Ovary (tissue), 3 donors: Measurements from ENCODE around the gene LTN1.

ENCODE experiments used
- CTCF ChIP-seq, 3 donors: fragments of 450-650 bp in 2 of 3; fragments of 200-600 bp in 1 of 3; IDR thresholded peaks; one replicate each; pipeline versions ENCODE4 v1.5.1 to v1.8.0; 2016 to 2022; ENCODE audit warnings: antibody characterized with exemption in 3 of 3, mild to moderate bottlenecking in 1 of 3
- EP300 ChIP-seq: sonication (generic); formaldehyde crosslinking; IDR thresholded peaks from one replicate; pipeline ENCODE4 v1.6.1; 2017; ENCODE audit warnings: antibody characterized with exemption
- POLR2A ChIP-seq: fragments of 450-650 bp; IDR thresholded peaks from one replicate; pipeline ENCODE4 v1.6.1; 2017; ENCODE audit warnings: antibody characterized with exemption, mild to moderate bottlenecking, moderate library complexity
- donor health status: DM: no; HTN: no; CAD: no.

GRCh38 chr21:28922368-28922767 lies 70.3 kb downstream of the LTN1 start:
- TF ChIP-seq CTCF (IDR thresholded peaks at IDR 0.05), result no peak
- no peak for TF ChIP-seq POLR2A
- TF ChIP-seq EP300, result no peak
